Upper lobe of left lung (tissue), 4 donors: ENCODE measurements around the gene EDC4.

Experiments
- EP300 ChIP-seq, 4 donors: sonication (generic); formaldehyde crosslinking; IDR thresholded peaks; one replicate each; pipeline ENCODE4 v1.5.1; 2017; ENCODE audit warnings: antibody characterized with exemption in 4 of 4, control low read depth in 2 of 4
- TF ChIP-seq, protein P1 (sequence below), 6 experiments: fragments of 450-650 bp in 4 of 6; fragments of 200-600 bp in 2 of 6; sonication (generic) in 2 of 6; IDR thresholded peaks; one replicate each; pipeline ENCODE4 v1.5.1; 2016 to 2019; ENCODE audit warnings: antibody characterized with exemption in 6 of 6

DNA sequence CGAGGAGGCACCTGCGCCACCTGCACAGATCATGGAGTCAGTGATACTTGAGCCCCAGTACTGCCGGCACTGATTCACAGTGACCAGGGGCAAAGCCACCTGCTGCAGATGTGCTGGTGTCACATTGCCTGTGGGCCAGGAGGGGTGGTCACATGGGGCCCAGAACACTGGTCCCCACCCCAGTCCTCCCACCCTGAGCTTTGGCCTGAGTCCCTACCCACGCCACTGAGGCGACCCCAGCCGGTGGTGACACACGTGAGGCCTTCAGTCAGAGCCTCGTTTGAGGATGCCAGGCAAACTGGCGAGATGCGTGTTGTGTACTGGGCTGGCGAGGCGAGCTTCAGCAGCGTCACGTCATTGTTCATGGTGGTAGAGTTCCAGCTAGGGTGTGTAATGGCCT, 57.3 kb downstream of the EDC4 start:
- no peak for TF ChIP-seq EP300 (IDR thresholded peaks at IDR 0.05)
- TF ChIP-seq, protein P1, sequence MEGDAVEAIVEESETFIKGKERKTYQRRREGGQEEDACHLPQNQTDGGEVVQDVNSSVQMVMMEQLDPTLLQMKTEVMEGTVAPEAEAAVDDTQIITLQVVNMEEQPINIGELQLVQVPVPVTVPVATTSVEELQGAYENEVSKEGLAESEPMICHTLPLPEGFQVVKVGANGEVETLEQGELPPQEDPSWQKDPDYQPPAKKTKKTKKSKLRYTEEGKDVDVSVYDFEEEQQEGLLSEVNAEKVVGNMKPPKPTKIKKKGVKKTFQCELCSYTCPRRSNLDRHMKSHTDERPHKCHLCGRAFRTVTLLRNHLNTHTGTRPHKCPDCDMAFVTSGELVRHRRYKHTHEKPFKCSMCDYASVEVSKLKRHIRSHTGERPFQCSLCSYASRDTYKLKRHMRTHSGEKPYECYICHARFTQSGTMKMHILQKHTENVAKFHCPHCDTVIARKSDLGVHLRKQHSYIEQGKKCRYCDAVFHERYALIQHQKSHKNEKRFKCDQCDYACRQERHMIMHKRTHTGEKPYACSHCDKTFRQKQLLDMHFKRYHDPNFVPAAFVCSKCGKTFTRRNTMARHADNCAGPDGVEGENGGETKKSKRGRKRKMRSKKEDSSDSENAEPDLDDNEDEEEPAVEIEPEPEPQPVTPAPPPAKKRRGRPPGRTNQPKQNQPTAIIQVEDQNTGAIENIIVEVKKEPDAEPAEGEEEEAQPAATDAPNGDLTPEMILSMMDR (IDR thresholded peaks at IDR 0.05), result no peak
